CD4-positive, alpha-beta T cell treated with Interleukin-2 at 100 ng/mL for 4 hours (primary cell): ENCODE results near the gene HMG20A.
"Not testable (repeated sequence)": the region's sequence is repeated elsewhere in the genome, so short reads cannot be mapped to it uniquely, and the experiment has no call there.

Source experiments
- DNase-seq: peaks from one replicate; pipeline ENCODE4 v3.0.0-alpha.2; 2020; ENCODE audit warnings: low spot score

Gene HMG20A

GRCh38 chr15:77409259-77410156 lies 11.2 kb upstream of the HMG20A start:
- DNase-seq, result peak; percentile 31

- DNase-seq, result not testable (repeated sequence)
These were observed 10.6 kb upstream of the HMG20A start for GRCh38 chr15:77410157-77410500.

- no peak for DNase-seq
These were observed 9.7 kb upstream of the HMG20A start for GRCh38 chr15:77410701-77411618.

- no peak for DNase-seq
These were observed 9.1 kb upstream of the HMG20A start for GRCh38 chr15:77411619-77411976.

- DNase-seq, result no peak
These were observed 7.6 kb upstream of the HMG20A start for GRCh38 chr15:77412972-77413698.

- no peak for DNase-seq
These were observed 6.9 kb upstream of the HMG20A start for GRCh38 chr15:77413699-77414349.

- no peak for DNase-seq
These were observed 5.8 kb upstream of the HMG20A start for GRCh38 chr15:77414789-77415442.

GRCh38 chr15:77415450-77416147 lies 5.1 kb upstream of the HMG20A start:
- DNase-seq, result no peak

- DNase-seq, result no peak
These were observed 4.6 kb upstream of the HMG20A start for GRCh38 chr15:77416148-77416455.

- DNase-seq, result no peak
These were observed 3.7 kb upstream of the HMG20A start for GRCh38 chr15:77416954-77417353.

GRCh38 chr15:77417602-77418001 lies 3.1 kb upstream of the HMG20A start:
- no peak for DNase-seq

- no peak for DNase-seq
These were observed 2.2 kb upstream of the HMG20A start for GRCh38 chr15:77418391-77418965.

GRCh38 chr15:77418966-77419835 lies 1.5 kb upstream of the HMG20A start:
- DNase-seq, result peak; percentile 16

GRCh38 chr15:77419836-77420609 lies 665 bp upstream of the HMG20A start, which contains the start of gene PEAK1:
TSS of gene PEAK1 (minus strand) at chr15:77420104. CDS start at chr15:77181926, 238,178 bp downstream.
- DNase-seq, result peak; percentile 99

GRCh38 chr15:77421370-77421700 lies 647 bp downstream of the HMG20A start:
- DNase-seq, result no peak

- DNase-seq, result no peak
These were observed 4.4 kb downstream of the HMG20A start for GRCh38 chr15:77425104-77425503.

- no peak for DNase-seq
These were observed 5.7 kb downstream of the HMG20A start for GRCh38 chr15:77426377-77426776.

- no peak for DNase-seq
These were observed 6.2 kb downstream of the HMG20A start for GRCh38 chr15:77426871-77427270.

- no peak for DNase-seq
These were observed 9.5 kb downstream of the HMG20A start for GRCh38 chr15:77430213-77430612.
